GM12892 (cell line): Measurements from ENCODE around the gene PDZK1IP1.

Source experiments
- POLR2AphosphoS5 ChIP-seq: IDR thresholded peaks from 2 replicates; pipeline ENCODE4 v1.6.1; 2011; ENCODE audit warnings: low read depth, low read length, control low read depth
- TAF1 ChIP-seq: IDR thresholded peaks from 2 replicates; pipeline ENCODE4 v1.6.1; 2011; ENCODE audit warnings: low read depth, mild to moderate bottlenecking, control low read depth, low read length, borderline replicate concordance

- TF ChIP-seq POLR2AphosphoS5 (no peak), TAF1 (no peak)
Observed at GRCh38 chr1:47215713-47216112, 25.9 kb upstream of the PDZK1IP1 start.
